Ishikawa (cell line): ENCODE data around the gene KDM2A.

Source experiments
- CEBPB ChIP-seq: IDR thresholded peaks from 2 replicates; pipeline ENCODE4 v1.6.1; 2012
- CREB1 ChIP-seq: IDR thresholded peaks from 2 replicates; pipeline ENCODE4 v1.6.1; 2012; ENCODE audit warnings: low read depth
- EGR1 ChIP-seq: IDR thresholded peaks from 2 replicates; pipeline ENCODE4 v1.6.1; 2012
- EP300 ChIP-seq: IDR thresholded peaks from 2 replicates; pipeline ENCODE4 v1.6.1; 2012; ENCODE audit warnings: borderline replicate concordance
- FOXM1 ChIP-seq: IDR thresholded peaks from 2 replicates; pipeline ENCODE4 v1.6.1; 2012; ENCODE audit warnings: low read depth, borderline replicate concordance
- MAX ChIP-seq: IDR thresholded peaks from 2 replicates; pipeline ENCODE4 v1.6.1; 2012
- RAD21 ChIP-seq: IDR thresholded peaks from 2 replicates; pipeline ENCODE4 v1.6.1; 2012; ENCODE audit warnings: low read depth
- REST ChIP-seq: IDR thresholded peaks from 2 replicates; pipeline ENCODE4 v1.6.1; 2012; ENCODE audit warnings: low read depth, mild to moderate bottlenecking
- TAF1 ChIP-seq: IDR thresholded peaks from 2 replicates; pipeline ENCODE4 v1.6.1; 2012; ENCODE audit warnings: low read depth, mild to moderate bottlenecking
- TCF12 ChIP-seq: IDR thresholded peaks from 2 replicates; pipeline ENCODE4 v1.6.1; 2012; ENCODE audit warnings: low read depth
- TEAD4 ChIP-seq: IDR thresholded peaks from 2 replicates; pipeline ENCODE4 v1.6.1; 2012
- USF1 ChIP-seq: IDR thresholded peaks from 2 replicates; pipeline ENCODE4 v1.6.1; 2012
- YY1 ChIP-seq: IDR thresholded peaks from 2 replicates; pipeline ENCODE4 v1.6.1; 2012; ENCODE audit warnings: low read depth
- ZBTB7A ChIP-seq: IDR thresholded peaks from 2 replicates; pipeline ENCODE4 v1.6.1; 2012; ENCODE audit warnings: low read depth

GRCh38 chr11:67178421-67178820 is 59.4 kb downstream of the KDM2A start:
- TF ChIP-seq REST, result no peak
- no peak for TF ChIP-seq TAF1
- TF ChIP-seq CEBPB, result no peak
- no peak for TF ChIP-seq TCF12
- no peak for TF ChIP-seq EGR1
- TF ChIP-seq YY1, result no peak
- TF ChIP-seq USF1, result no peak
- TF ChIP-seq EP300, result no peak
- TF ChIP-seq CREB1, result no peak
- no peak for TF ChIP-seq RAD21
- TF ChIP-seq MAX, result no peak
- no peak for TF ChIP-seq ZBTB7A
- no peak for TF ChIP-seq TEAD4
- TF ChIP-seq FOXM1, result no peak
